HFFc6 (cell line): ENCODE measurements around the gene NRP1. TPM values are rescaled to one million over a fixed set of nuclear protein-coding genes. Genes with fewer than 3 reads are reported as not detected.
A peak's percentile ranks its signal among the peaks of the same experiment; 100 is the strongest.

Source experiments
- DNase-seq: peaks from one replicate; pipeline ENCODE4 v3.0.0-alpha.2; 2018
- H3K27ac Mint-ChIP-seq: 2 replicates; pipeline ENCODE4 v1.8.0; 2020; ENCODE audit warnings: mild to moderate bottlenecking, mixed read lengths
- H3K27me3 Mint-ChIP-seq: 2 replicates; pipeline ENCODE4 v1.8.0; 2021; ENCODE audit warnings: mild to moderate bottlenecking, moderate library complexity, mixed read lengths; ENCODE audit not compliant: insufficient read depth
- H3K36me3 Mint-ChIP-seq: 2 replicates; pipeline ENCODE4 v1.8.0; 2021; ENCODE audit warnings: low read depth, mixed read lengths
- H3K4me1 Mint-ChIP-seq: 2 replicates; pipeline ENCODE4 v1.8.0; 2020; ENCODE audit warnings: low read depth, mixed read lengths
- H3K4me3 Mint-ChIP-seq: 2 replicates; pipeline ENCODE4 v1.8.0; 2020; ENCODE audit warnings: mild to moderate bottlenecking, moderate library complexity, mixed read lengths
- H3K9me3 Mint-ChIP-seq: 2 replicates; pipeline ENCODE4 v1.8.0; 2020; ENCODE audit warnings: mild to moderate bottlenecking, mixed read lengths
- CTCF ChIP-seq: fragments of 200-600 bp; sonication (generic); IDR thresholded peaks from 2 replicates; pipeline ENCODE4 v1.5.0; 2021; ENCODE audit warnings: antibody characterized with exemption, mild to moderate bottlenecking
- total RNA-seq, 6 experiments: library from RNA; stranded (reverse); fragmentation: NEBNext Ultra II Directional; extraction: Animal tissue kit (Norgen Biotek cat#: 25700); gene quantifications; 2 replicates in 1 of 6; 3 replicates in 5 of 6; pipeline ENCODE4 v1.2.3, GENCODE V29; 2021

NRP1 gene
- total RNA-seq, 6 experiments from 2014 or later, result 136 to 164 (median 147) TPM

GRCh38 chr10:33249659-33250345, 84.7 kb downstream of the NRP1 start:
- H3K36me3 Mint-ChIP-seq, result peaks cover 82% of the 10 kb centered on the region
- peak overlapping the region; percentile 95 for H3K27ac Mint-ChIP-seq

GRCh38 chr10:33249137-33249536, 85.3 kb downstream of the NRP1 start:
- Mint-ChIP-seq H3K4me3 (peak overlapping the region; percentile 81), H3K4me1 (peaks cover 86% of the 10 kb centered on the region), H3K27me3 (peaks cover 10% of the 10 kb centered on the region), H3K36me3 (peaks cover 82% of the 10 kb centered on the region), H3K27ac (peak overlapping the region; percentile 95), H3K9me3 (no peaks in the 10 kb centered on the region)
- DNase-seq, result no peak
- no peak for TF ChIP-seq CTCF

More at GRCh38 chr10:33249659-33250345, 84.7 kb downstream of the NRP1 start:
- no peaks in the 10 kb centered on the region for H3K9me3 Mint-ChIP-seq
- DNase-seq, result no peak
- H3K27me3 Mint-ChIP-seq, result peaks cover 10% of the 10 kb centered on the region
- peak overlapping the region; percentile 81; the same call in 1 of the 2 replicates for H3K4me3 Mint-ChIP-seq
- TF ChIP-seq CTCF, result no peak
- H3K4me1 Mint-ChIP-seq, result peaks cover 85% of the 10 kb centered on the region

GRCh38 chr10:33248638-33249037, 85.8 kb downstream of the NRP1 start:
- H3K4me3 Mint-ChIP-seq, result peak overlapping the region; percentile 81
- peak overlapping the region; percentile 95 for H3K27ac Mint-ChIP-seq
- H3K4me1 Mint-ChIP-seq, result peaks cover 84% of the 10 kb centered on the region
- peaks cover 78% of the 10 kb centered on the region for H3K36me3 Mint-ChIP-seq
- H3K9me3 Mint-ChIP-seq, result no peaks in the 10 kb centered on the region
- TF ChIP-seq CTCF, result no peak; the same call in 1 of the 2 replicates
- H3K27me3 Mint-ChIP-seq, result peaks cover 7% of the 10 kb centered on the region
- DNase-seq, result peak; percentile 85

- Mint-ChIP-seq H3K9me3 (no peaks in the 10 kb centered on the region), H3K27me3 (peaks cover 4% of the 10 kb centered on the region), H3K4me3 (no peak overlapping the region), H3K4me1 (peaks cover 80% of the 10 kb centered on the region), H3K27ac (no peak overlapping the region), H3K36me3 (peaks cover 69% of the 10 kb centered on the region)
- no peak for TF ChIP-seq CTCF
- DNase-seq, result no peak
Measured at GRCh38 chr10:33247221-33247922, 87.1 kb downstream of the NRP1 start.

- Mint-ChIP-seq H3K4me1 (peaks cover 80% of the 10 kb centered on the region), H3K36me3 (peaks cover 50% of the 10 kb centered on the region)
- TF ChIP-seq CTCF, result no peak
Measured at GRCh38 chr10:33245343-33245742, 89.1 kb downstream of the NRP1 start.

More at GRCh38 chr10:33245343-33245742, 89.1 kb downstream of the NRP1 start:
- Mint-ChIP-seq H3K27me3 (no peaks in the 10 kb centered on the region; the same call in 1 of the 2 replicates), H3K4me3 (no peak overlapping the region), H3K27ac (peak overlapping the region; percentile 47; the same call in 1 of the 2 replicates), H3K9me3 (no peaks in the 10 kb centered on the region)
- no peak for DNase-seq
